Measurements from ENCODE around the gene CD6.
A peak's percentile ranks its signal among the peaks of the same experiment; 100 is the strongest.

CD6 gene

DNA sequence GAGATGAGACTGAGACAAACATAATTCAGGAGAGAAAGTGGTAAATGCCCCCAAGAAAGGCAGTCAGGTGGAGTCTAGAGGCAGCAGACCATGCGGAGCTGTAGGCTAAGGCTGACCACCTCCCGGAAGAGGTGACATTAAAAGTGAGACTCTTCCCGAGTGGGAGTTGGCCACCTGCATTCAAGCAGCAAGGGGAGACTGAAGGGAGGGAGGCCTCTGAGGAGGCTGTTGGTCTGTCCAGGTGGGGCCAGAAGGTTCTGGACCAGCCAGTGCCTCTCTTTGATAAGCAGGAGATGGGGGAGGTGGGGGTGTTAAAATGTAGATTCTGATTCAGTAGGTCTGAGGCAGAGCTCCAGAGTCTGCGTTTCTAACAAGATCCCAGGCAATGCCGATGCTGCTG is 37.5 kb downstream of the CD6 start:
- no peak for DNase-seq (ENCODE audit: low read depth in 2 of 3, low spot score in 1 of 3)

DNA sequence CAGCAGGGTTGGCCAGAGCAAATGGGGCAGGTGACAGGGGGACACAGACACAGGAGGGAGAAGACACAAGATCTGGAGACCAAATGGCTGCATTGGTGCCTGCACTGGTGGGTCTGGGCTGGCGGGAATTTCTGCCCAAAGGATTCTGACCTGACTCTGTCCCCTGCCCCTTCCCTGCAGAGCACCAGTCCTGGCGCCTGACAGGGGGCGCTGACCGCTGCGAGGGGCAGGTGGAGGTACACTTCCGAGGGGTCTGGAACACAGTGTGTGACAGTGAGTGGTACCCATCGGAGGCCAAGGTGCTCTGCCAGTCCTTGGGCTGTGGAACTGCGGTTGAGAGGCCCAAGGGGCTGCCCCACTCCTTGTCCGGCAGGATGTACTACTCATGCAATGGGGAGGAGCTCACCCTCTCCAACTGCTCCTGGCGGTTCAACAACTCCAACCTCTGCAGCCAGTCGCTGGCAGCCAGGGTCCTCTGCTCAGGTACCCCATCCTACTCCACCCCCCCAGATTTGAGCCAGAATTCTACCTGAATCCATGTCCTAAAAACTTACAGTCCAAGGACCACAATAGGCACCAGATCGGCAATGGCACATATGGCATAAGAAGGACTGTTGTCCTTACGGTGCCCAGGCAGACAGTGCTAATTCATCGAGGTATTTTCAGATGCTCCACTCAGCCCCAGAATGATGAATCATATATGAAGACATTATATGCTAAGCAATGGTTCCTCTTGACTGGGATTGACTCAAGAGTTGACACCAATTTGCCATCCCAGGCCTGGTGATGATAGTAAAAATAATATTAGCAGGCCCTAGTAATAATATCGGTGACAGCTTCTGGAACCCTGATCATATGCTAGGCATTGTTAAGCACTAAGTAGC is 38.2 kb downstream of the CD6 start:
- DNase-seq (ENCODE audit: low read depth in 2 of 3, low spot score in 1 of 3) = no peak

DNA sequence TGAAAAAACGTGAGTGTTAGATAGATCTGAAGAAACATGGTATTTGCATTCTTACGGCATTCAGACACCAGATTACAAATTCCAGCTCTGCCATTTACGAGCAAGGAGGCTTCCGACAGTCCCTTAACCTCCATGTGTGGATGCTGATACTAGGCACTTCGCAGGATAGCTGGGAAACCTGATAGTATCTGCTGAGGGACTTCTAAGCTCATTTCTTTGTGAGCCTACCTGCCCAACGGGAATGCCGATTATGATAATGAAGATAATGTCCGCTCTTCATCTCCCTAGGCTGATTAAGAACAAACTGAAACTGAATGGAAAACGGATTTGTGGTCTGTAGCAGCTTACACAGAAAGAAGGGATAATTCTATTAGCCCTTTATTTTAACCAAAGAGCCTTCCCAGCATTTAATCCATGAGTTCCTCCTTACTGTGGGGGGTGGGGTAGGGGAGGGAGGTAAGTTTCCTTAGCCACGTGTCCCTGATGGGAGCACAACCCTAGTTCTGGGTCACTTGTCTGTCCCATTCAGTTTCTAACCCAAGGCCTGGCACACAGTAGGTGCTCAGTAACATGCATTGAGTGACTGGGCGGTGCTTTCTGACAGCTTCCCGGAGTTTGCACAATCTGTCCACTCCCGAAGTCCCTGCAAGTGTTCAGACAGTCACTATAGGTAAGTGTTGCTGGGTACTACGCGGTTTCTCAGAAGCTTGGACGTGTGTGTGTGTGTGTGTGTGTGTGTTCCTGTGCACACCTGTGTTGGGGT is 39.2 kb downstream of the CD6 start:
- DNase-seq (ENCODE audit: low read depth in 2 of 3, low spot score in 1 of 3) = no peak

DNA sequence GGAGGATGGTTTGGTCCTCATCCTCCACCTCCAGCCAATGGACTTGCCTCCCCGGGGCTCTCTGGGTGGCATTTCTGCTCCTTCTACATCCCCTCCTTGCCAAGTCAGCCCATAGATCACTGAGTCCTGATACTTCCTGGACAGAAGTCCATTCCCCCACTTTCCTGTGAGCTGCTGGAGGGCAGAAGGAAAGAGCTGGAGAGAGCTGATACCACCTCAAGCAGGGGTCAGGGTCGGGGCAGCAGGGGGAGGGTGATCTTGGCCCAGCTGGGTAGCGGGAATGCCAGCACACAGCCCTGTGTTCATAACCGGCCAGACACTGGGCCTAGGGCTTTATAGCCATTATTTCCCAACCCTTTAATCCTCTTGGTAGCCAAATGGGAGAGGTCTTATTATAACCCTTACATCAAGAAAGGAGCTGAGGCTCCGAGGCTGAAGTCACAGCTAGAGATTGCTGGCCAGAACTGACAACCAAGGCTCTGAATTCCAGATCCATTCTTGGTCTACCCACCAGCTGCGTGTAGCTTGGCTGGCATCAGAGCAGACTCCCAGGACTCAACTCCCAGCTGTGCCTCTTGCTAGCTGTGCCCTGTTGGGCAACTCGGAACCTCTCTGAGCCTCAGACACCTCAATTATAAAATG is 39.9 kb downstream of the CD6 start:
- no peak for DNase-seq (ENCODE audit: low read depth in 2 of 3, low spot score in 1 of 3)

DNA sequence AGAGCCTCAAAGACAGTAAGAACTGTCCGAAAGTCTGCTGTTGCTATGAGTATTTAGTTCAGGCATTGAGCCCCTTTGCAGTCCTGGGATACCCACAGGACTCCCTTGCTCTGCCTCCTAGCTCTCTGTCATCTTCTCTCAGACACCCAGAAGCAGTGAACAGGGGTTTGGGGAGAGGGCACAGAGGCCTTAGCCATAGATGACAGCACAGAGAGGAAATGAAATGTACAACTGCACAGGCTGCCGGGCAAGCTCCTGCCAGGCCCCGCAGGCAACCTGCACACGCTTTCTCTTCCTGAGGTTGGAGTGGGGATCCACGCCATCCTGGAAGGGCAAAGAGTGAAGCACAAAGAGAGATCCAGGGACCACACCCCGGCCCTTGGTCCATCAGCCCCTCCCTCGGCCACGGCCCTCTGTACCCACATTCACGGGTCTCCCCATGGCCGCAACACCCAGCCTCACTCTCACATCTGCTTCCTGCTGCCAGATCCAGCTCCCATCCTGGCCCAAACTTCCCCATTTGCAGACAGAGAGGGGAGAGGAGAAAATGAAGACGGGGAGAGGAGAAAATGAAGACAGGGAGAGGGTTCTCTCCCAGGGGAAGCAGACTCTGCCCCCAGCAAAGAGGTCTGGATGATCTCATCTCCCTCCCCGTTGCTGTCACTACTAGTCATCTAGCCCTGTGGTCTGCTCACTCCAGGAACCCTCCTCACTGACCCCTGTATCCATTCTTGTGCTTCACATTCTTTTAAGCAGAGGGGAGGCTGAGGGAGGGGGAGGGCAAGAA is 40.7 kb downstream of the CD6 start:
- no peak for DNase-seq (ENCODE audit: low read depth in 2 of 3, low spot score in 1 of 3)

DNA sequence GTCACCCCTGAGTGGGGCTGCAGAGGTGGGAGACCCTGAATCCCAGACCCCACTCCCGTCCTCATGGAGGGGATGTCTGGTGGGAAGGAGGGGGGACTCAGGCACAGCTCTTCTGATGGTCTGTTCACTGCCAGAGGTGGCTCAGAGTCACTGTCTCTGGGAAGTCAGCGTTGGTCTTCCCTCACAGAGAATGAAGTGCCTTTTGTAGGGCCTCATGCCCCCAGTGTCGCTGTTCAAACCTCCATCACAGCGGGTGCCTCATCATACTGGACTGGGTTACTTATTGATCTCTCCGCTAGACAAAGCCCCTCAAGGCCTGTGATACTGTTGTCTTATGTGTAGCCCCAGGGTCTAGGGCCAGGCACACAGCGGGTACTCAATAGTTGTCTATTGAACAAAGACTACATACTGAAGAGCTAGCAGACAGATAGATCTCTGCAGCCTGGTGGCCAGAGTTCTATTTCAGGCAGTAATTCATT is 41.3 kb downstream of the CD6 start:
- DNase-seq (ENCODE audit: low read depth in 2 of 3, low spot score in 1 of 3) = no peak

DNA sequence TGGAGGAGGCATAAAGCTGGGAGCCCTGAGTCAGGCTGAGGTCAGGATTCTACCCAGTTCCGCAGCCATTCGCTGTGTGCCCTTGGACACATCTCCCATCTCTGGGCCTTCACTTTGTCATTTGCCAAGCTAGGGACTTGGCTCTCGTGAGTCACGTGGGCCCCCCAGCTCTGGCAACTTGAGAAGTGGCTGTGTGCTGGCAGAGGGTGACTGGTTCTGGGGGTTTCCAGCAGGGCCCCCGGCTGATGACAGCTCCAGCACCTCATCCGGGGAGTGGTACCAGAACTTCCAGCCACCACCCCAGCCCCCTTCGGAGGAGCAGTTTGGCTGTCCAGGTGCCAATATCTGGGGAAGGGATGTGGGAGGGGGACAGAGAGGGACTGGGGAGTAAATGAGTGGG is 46.6 kb downstream of the CD6 start:
- DNase-seq (ENCODE audit: low read depth in 2 of 3, low spot score in 1 of 3) = no peak

DNA sequence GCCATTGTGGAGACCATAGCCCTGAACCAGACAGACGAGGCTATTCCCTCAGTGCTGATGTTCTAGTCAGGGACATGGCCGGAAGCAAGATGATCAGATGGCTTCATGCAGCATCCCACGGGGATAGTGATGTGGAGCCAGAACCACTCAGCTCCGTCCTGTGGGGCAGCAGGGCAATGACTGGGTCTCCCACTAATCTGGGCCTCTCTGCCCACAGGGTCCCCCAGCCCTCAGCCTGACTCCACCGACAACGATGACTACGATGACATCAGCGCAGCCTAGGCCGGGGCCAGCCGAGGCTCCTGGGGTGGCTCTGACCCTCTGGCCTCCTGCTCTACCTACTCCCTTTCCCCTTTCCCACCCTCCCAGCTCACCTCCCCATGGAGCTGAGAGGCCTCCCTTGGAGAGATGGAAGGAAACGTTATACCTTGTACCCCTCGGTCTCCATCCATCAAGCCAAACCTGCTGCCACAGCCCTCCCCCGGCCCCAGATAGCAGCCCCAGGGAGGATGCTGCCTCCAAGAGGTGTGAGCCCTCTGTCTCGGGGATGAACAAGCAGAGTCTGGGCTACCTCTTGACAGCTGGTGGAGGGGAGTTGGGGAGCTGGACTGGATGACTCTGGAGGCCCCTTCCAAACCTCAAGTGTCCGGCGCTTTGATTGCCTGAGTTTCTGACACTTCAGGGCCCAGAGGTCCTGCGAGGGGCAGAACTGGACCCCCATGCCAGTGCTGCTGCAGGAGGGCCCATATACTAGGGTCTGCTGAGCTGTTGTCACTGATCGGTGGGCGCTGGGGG is 47.8 kb downstream of the CD6 start:
- DNase-seq (ENCODE audit: low read depth in 2 of 3, low spot score in 1 of 3) = no peak

DNA sequence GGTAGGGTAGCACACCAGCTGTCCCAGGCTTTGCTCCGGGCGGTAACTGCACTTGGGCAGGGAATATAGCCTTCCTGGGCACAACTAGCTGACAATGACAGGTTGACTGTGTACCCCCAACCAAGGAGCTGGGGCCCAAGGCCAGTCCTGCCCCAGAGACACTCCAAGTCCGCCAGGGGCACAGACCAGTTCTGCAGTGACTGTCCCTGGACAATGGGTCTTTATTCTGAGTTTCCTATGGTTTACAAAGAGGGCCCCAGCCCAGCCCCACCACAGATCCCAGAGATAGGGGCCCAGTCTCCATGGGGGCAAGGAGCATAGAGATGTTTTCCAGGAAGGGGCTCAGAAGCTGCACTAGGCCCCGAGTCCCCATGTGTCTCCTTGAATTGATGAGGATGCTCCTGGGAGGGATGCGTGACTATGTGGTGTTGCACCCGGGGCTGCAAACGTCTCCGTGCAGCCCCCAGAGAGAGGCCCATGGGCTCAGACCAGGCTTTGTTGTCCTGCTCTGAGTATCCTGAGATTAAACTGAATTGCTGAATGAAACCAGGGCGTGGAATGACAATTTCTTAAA is 48.4 kb downstream of the CD6 start:
- no peak for DNase-seq (ENCODE audit: low read depth in 2 of 3, low spot score in 1 of 3)

DNA sequence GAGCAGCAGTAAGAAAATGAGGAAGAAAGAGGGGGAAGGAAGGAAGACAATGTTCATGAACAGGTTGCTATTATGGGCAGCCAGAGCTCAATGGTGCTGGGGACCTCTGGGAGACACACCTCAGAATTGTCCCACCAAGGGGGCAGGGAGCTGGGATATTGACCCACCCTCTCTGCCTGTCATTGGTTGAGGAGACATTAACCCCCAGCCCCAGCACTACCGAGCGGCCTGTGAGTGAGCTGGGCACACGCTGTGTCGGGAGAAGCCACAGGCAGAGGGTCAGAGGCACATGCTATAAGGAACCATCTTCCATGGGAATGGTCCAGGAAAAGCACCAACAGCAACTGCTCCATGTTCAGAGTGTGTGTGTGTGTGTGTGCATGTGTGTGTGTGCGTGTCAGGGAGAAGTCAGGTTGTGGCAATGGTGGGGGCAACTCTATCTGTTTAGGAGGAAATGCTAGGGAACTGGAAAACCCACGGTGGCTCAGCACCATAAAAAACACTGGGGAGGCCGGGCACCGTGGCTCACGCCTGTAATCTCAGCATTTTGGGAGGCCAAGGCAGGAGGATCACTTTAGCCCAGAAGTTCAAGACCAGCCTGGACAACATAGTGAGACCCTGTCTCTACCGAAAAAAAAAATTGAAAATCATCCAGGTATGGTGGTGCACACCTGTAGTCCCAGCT is 49.2 kb downstream of the CD6 start:
- DNase-seq (ENCODE audit: low read depth in 2 of 3, low spot score in 1 of 3) = no peak

DNA sequence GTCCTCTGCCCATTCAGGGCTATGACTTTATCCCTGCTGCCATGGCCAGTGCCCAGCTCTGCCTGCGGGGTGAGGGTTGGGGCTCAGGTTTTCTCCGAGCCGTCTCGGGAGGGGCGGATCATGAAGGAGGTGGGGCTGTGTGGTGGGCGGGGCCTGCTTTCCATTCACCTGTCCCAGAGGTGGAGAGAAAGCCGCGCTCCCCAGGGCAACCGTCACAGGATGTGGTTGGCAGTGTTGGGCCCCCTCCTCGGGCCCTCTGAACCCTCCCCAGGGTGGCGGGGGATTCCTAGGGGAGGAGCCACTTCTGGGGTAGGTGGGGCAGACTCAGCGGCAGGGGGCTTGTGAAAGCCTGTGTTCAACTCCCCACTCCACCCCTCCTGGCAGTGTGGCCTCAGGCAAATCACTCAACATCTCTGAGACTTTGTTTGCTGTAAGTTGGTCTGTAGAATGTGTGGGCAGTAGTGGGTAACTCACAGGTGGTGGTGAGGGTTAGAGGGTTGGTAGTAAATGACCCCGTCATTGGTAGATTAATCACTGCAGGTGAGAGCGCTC is 50.3 kb downstream of the CD6 start:
- peak; percentile 69 to 76 (median 70) for DNase-seq (ENCODE audit: low read depth in 2 of 3, low spot score in 1 of 3)

DNA sequence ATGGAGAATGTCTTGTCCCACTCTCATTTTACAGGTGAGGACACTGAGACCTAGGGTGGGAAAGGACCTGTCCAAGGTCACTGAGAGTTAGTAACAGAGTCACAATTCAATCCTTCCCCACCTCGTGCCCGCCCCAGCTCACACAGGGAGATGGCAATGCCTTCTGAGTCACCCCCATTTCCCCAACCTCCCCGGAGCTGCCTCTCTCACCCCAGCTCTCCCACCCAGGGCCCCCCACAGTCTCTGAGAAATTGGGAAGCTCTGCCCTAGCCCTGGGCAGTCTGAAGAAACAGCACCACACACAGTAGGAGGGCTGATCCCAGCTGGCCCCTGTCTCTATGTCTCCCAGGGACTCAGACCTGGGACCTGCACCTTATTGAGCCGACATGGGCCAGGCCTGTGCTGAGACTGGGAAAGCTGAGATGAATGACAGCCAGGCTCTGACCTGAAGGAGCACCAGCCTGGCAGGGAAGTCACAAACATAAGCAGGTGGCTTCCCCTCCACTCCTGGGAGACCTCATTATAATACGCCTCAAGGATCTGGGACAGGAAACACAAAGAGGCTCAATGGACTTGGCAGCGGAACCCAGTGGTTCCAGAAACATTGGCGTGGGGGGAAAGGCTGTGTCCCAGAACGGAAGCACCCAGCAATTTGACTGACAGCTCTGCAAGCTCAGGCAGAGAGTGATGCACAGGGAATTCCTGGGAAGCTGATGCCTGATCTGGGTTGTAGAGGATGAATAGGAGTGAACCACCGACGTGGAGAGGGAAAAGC is 51.0 kb downstream of the CD6 start:
- DNase-seq (ENCODE audit: low read depth in 2 of 3, low spot score in 1 of 3) = no peak

DNA sequence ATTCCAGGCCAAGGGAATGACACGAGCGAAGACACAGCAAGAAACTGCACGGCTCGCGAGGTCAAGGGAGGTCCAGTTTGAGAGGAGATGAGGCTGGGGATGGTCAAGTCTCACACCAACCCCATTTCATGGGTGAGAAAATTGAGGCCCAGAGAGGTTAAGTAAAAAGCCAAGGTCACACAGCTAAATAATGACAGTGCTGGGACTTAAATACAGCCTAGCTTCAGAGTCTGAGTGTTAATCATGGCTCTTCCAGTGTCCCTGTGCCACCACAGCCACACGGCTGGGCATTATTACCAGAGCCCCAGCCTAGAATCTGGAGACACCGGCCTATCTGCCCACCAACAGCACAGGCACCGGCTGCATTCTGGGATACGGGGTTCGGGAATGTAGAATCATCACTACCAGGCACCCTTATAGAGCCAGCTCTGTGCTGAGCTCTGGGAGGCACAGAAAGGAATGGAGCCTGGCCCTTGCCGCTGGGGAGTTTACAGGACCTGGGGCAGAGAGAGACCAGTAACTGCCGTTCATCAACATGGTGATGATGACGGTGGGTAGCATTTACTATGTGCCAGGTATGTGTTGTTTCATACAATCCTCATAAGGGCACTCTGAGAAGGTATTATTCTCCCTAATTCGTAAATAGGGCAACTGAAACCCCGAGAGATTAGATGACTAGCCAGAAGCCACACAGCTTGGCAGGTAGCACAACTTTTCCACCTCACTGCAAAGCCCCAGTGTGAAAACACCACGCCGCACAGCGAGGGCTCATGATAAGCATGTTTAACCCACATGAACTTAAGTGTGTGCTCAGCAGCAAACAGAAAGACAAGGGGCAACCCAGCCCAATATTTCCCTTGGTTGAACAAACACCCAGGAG is 51.8 kb downstream of the CD6 start:
- peak in 2 of 3 donors; percentile 54 to 76 for DNase-seq (ENCODE audit: low read depth in 2 of 3, low spot score in 1 of 3)

DNA sequence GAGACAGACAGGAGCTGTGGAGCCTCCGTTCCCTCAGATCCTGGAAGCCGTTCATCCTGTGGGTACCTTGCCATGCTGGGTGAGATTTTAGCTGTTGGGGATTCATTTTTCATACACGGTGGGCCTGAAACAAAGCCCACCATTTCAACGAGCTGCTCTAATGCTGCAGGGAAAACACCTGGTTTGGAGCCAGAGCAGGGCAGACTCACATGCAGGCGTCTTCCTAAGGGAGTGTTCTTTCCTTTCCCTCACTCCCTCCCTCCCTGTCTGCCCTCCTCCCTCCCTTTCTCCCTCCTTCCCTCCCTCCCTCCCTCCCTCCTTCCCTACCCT is 52.5 kb downstream of the CD6 start:
- DNase-seq (ENCODE audit: low read depth in 2 of 3, low spot score in 1 of 3) = no peak

DNA sequence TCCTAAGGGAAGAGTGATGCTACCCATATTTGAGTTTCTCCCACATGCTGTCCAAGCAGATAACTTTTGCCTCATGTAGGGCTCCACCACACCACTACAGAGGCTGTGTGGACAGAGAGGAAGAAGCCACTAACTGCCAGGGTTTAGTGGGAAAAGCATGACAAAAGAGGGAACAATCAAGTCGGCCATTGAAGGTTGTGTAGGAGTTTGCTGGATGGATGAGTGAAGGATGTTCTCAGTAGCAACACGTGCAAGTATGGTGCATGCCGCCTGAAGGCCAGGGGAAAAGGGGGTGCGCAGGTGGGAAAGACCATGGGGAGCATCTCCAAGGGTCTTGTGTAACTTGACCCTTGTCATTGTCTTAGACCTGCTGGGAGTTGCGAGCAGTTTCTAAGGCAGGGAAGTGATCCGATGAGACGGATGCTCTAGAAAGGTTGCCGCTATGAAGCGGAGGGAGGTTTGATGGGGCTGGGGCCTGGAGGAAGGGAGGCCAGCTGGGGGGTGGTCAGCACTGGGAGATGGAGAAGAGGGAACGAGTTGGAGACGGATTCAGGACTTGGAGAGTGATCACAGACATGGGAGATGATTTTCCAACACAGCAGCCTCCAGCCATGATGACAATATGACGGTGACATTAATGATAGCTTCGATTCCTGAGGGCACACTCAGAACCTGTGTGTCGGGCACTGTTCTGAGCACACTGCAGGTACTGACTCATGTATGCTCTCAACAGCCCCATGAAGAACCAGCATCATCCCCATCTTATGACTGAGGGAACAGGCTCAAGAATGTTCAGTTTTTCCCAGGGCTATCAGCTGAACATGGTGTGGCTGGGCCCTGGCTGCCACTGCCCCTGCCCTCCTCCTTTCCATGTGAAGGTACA is 53.7 kb downstream of the CD6 start:
- no peak for DNase-seq (ENCODE audit: low read depth in 2 of 3, low spot score in 1 of 3)

DNA sequence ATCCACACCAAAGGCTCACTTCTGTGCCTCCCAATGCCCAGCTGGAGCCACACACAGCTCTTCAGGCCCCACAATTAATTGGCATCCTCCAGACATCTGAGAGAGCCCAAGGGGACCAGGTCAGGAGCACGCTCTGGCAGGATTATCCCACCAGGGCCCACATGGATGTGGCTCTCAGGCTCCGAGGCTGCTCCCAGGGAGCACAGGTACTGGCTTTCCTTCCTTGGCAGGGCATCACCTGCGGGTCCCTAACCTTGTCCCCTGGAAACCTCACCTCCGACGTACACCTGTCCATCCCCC is 54.3 kb downstream of the CD6 start:
- no peak for DNase-seq (ENCODE audit: low read depth in 2 of 3, low spot score in 1 of 3)
